Stimulated activated CD8-positive, alpha-beta memory T cell treated with anti-CD3 and anti-CD28 coated beads, Interleukin-7, amount 100 ng/mL, for 48 hours (primary cell): ENCODE measurements around the gene GXYLT1.
"Not testable (repeated sequence)": the region's sequence is repeated elsewhere in the genome, so short reads cannot be mapped to it uniquely, and the experiment has no call there.

Source experiments
- DNase-seq, 2 donors: peaks; one replicate each; pipeline ENCODE4 v3.0.0-alpha.2; 2020; ENCODE audit warnings: low read depth in 1 of 2; ENCODE audit errors: extremely low read depth in 1 of 2

GXYLT1 gene

GRCh38 chr12:42103155-42103554 is 41.5 kb downstream of the GXYLT1 start:
- no peak for DNase-seq

DNA sequence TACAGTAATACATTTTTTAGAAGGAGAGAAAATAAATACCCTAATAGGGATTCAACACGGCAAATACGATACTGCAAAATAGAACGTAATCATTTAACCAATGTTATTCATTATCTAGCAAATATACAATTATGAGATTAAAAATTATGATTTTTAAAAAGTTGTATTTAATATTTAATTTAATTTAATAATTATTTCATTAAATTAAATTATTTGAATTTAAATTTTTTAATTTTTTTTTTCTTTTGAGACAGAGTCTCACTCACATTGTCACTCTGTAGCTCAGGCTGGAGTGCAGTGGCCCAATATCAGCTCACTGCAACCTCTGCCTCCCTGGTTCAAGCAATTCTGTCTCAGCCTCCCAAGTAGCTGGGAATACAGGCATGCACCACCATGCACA is 42.0 kb downstream of the GXYLT1 start:
- no peak for DNase-seq

GRCh38 chr12:42099433-42099832 is 45.2 kb downstream of the GXYLT1 start:
- no peak for DNase-seq

- no peak for DNase-seq
Observed at GRCh38 chr12:42097971-42098370, 46.7 kb downstream of the GXYLT1 start.

- no peak for DNase-seq
Observed at GRCh38 chr12:42094277-42094676, 50.4 kb downstream of the GXYLT1 start.

- DNase-seq, result no peak
Observed at GRCh38 chr12:42091769-42092168, 52.9 kb downstream of the GXYLT1 start.

GRCh38 chr12:42090899-42091298 is 53.8 kb downstream of the GXYLT1 start:
- no peak for DNase-seq

DNA sequence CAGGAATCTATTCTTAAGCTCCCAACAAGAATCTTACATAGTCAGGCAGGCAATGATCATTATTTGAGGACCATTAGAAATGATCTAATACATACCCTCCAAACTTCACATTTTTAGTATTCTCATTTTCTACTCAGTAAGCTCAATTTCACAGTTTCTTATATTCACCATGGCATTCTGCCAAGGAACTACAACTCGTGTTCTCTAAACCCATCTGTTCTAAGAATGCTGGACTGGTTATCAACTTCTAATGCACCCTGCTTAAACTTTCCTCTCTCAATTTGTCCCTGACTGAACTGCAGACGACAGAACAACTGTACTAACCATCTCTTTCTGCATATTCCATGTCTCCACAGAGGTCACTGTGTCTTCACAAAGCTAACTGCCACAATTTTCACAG is 58.6 kb downstream of the GXYLT1 start:
- DNase-seq, result no peak

- DNase-seq, result no peak
Observed at GRCh38 chr12:42085594-42085993, 59.1 kb downstream of the GXYLT1 start.

DNA sequence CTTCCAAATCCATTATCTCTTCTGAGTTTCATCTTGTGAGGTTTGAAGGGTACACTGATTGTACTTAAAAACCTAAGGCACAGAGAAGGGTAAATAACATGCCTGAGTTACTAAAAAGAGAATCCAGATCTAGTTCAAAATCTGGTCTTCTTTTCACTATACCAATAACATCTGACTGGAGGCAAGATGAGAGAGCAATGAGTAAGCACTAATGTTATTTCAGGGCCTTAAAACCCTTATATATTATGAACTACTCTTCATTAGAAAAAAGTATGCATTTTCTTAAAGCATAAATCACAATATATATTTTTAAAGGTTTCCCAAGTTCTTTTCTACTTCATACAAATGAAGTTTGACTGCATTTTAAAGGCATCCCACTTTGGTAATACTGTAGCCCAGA is 60.2 kb downstream of the GXYLT1 start:
- no peak for DNase-seq

DNA sequence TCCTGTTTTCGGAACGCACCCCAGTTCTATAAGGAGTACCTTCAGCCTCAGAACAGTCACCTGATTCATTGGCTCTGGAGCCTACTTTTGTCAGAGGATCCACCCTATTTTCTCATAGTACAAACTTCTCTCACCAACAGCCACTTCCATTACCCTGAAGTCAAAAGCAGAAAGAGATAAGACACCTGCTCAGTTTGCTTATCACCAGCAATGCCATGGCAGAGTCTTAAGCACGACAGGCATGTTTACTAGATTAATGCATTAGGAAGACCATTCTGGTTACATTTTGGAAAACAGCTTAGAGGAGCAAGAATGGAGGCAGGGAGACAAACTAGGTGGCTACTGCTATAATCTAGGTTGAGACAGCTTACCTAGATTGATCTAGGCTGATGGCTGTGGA is 67.7 kb downstream of the GXYLT1 start:
- no peak for DNase-seq

- DNase-seq, result no peak
Observed at GRCh38 chr12:42070036-42070435, 74.6 kb downstream of the GXYLT1 start.

DNA sequence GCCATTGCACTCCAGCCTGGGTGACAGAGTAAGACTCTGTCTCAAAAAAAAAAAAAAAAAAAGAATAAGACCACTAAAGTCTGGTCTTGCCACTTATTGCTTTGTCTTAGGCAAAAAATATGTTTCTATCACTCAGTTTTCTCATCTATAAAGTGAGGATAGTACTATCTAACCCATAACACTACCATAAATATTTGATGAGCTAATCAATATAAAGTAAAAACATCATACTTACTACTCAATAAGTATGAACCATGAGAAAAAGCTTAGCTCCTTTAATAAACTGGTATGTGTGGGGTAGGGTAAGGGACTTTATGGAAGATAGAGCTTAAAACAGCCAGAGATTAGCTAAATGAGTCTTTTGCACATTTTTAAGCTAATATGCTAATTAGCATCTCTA is 85.5 kb downstream of the GXYLT1 start:
- DNase-seq, result no peak

- no peak for DNase-seq
Observed at GRCh38 chr12:42056130-42056529, 88.5 kb downstream of the GXYLT1 start.

GRCh38 chr12:42053456-42053855 is 91.2 kb downstream of the GXYLT1 start:
- DNase-seq, result no peak

DNA sequence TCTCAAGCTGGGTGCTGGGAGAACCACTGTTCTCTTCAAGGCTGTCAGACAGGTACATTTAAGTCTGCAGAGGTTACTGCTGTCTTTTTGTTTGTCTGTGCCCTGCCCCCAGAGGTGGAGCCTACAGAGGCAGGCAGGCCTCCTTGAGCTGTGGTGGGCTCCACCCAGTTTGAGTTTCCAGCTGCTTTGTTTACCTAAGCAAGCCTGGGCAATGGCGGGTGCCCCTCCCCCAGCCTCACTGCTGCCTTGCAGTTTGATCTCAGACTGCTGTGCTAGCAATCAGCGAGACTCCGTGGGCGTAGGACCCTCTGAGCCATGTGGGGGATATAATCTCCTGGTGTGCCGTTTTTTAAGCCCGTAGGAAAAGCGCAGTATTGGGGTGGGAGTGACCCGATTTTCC is 95.7 kb downstream of the GXYLT1 start:
- DNase-seq, result not testable (repeated sequence)

DNA sequence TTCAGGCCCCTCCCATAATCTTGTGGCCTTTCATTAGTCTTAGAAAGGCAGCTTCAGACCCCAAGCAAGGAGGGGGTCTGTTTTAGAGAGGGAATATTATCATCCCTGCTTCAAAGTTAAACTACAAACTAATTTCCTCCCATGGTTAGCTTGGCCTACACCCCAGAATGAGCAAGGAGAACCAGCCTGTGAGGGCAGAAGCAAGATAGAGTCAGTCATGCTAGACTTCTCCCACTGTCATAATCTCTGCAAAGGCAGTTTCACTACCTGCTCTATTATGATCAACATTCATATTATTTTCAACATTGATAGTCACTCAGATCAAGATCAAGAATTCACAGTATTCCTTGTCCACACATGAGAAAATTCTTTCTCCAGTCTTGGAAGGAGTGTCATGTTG is 105.1 kb downstream of the GXYLT1 start:
- no peak for DNase-seq

GRCh38 chr12:42039176-42039575 is 105.5 kb downstream of the GXYLT1 start:
- DNase-seq, result no peak

- DNase-seq, result no peak
Observed at GRCh38 chr12:42031847-42032564, 112.7 kb downstream of the GXYLT1 start.
